ENCODE measurements around the gene HVCN1.

The HVCN1 gene

GRCh38 chr12:110683888-110684287, 5.0 kb downstream of the HVCN1 start:
- Histone ChIP-seq H4K8ac (ENCODE audit: low read depth, low read length) (no peak overlapping the region), H3K79me1 (ENCODE audit: low read length) (peaks cover 3% of the 10 kb centered on the region), H2AFZ (ENCODE audit: insufficient read depth, low read length, poor library complexity) (no peak overlapping the region), H3K14ac (ENCODE audit: low read length) (no peak overlapping the region), H3K9ac (ENCODE audit: low read length) (no peak overlapping the region), H2BK120ac (ENCODE audit: insufficient read depth, low read length, poor library complexity) (no peak overlapping the region), H2AK5ac (ENCODE audit: low read length) (no peak overlapping the region), H3K79me2 (ENCODE audit: control insufficient read depth, insufficient read depth, low read length, poor library complexity) (no peaks in the 10 kb centered on the region), H3K23ac (ENCODE audit: low read length) (no peak overlapping the region), H3K4me2 (ENCODE audit: low read length) (no peak overlapping the region), H3K36me3 (ENCODE audit: control insufficient read depth in 1 of 2, insufficient read depth in 2 of 2, low read length in 2 of 2) (no peaks in the 10 kb centered on the region), H3K27ac (ENCODE audit: low read depth, low read length) (no peak overlapping the region), H3K4ac (ENCODE audit: low read depth, low read length) (no peak overlapping the region), H4K12ac (ENCODE audit: low read depth, low read length) (no peak overlapping the region), H3K9me3 (ENCODE audit: insufficient read depth, low read depth, low read length) (no peaks in the 10 kb centered on the region), H2BK12ac (ENCODE audit: low read length) (no peak overlapping the region), H4K91ac (ENCODE audit: low read depth, low read length) (no peak overlapping the region), H3K4me3 (ENCODE audit: low read depth, low read length) (no peak overlapping the region), H3K4me1 (ENCODE audit: control insufficient read depth in 1 of 2, insufficient read depth in 2 of 2, low read length in 2 of 2) (peaks cover 4% of the 10 kb centered on the region in 2 experiments), H3K27me3 (ENCODE audit: insufficient read depth, low read length) (peaks cover 3% of the 10 kb centered on the region), H2BK5ac (ENCODE audit: low read depth, low read length, poor library complexity) (no peak overlapping the region), H3K18ac (ENCODE audit: low read length) (no peak overlapping the region)
- WGBS (ENCODE audit: extremely low coverage, insufficient coverage, insufficient read length): no CpG with 5 or more reads among the region's 2 CpGs
- no peak for DNase-seq

- H3K4ac ChIP-seq (ENCODE audit: low read depth, low read length): no peak overlapping the region
- H3K79me2 ChIP-seq (ENCODE audit: control insufficient read depth, insufficient read depth, low read length, poor library complexity): no peaks in the 10 kb centered on the region
- no CpG with 5 or more reads among the region's 1 CpG for WGBS (ENCODE audit: extremely low coverage, insufficient coverage, insufficient read length)
These were observed 8.9 kb downstream of the HVCN1 start for GRCh38 chr12:110680032-110680431.

GRCh38 chr12:110679201-110679600, 9.7 kb downstream of the HVCN1 start:
- no peak overlapping the region for H4K91ac ChIP-seq (ENCODE audit: low read depth, low read length)
- no peak overlapping the region for H3K4me3 ChIP-seq (ENCODE audit: low read depth, low read length)
- no peaks in the 10 kb centered on the region for H3K79me2 ChIP-seq (ENCODE audit: control insufficient read depth, insufficient read depth, low read length, poor library complexity)
- H2BK12ac ChIP-seq (ENCODE audit: low read length): no peak overlapping the region
- no peak overlapping the region for H2AK5ac ChIP-seq (ENCODE audit: low read length)
- no CpG with 5 or more reads among the region's 12 CpGs for WGBS (ENCODE audit: extremely low coverage, insufficient coverage, insufficient read length)
- no peak overlapping the region for H2AFZ ChIP-seq (ENCODE audit: insufficient read depth, low read length, poor library complexity)
- H3K4me2 ChIP-seq (ENCODE audit: low read length): no peak overlapping the region
- H3K9me3 ChIP-seq (ENCODE audit: insufficient read depth, low read depth, low read length): no peaks in the 10 kb centered on the region
- H3K79me1 ChIP-seq (ENCODE audit: low read length): no peaks in the 10 kb centered on the region
- no peaks in the 10 kb centered on the region for H3K4me1 ChIP-seq (ENCODE audit: control insufficient read depth in 1 of 2, insufficient read depth in 2 of 2, low read length in 2 of 2)
- H3K9ac ChIP-seq (ENCODE audit: low read length): no peak overlapping the region
- no peak overlapping the region for H3K27ac ChIP-seq (ENCODE audit: low read depth, low read length)
- no peak overlapping the region for H2BK120ac ChIP-seq (ENCODE audit: insufficient read depth, low read length, poor library complexity)
- H3K36me3 ChIP-seq (ENCODE audit: control insufficient read depth in 1 of 2, insufficient read depth in 2 of 2, low read length in 2 of 2): no peaks in the 10 kb centered on the region
- H3K4ac ChIP-seq (ENCODE audit: low read depth, low read length): no peak overlapping the region
- H3K18ac ChIP-seq (ENCODE audit: low read length): no peak overlapping the region
- H3K23ac ChIP-seq (ENCODE audit: low read length): no peak overlapping the region
- H4K12ac ChIP-seq (ENCODE audit: low read depth, low read length): no peak overlapping the region
- H3K27me3 ChIP-seq (ENCODE audit: insufficient read depth, low read length): no peaks in the 10 kb centered on the region
- H4K8ac ChIP-seq (ENCODE audit: low read depth, low read length): no peak overlapping the region
- peak in 1 of 2 donors; percentile 5 for DNase-seq
- H2BK5ac ChIP-seq (ENCODE audit: low read depth, low read length, poor library complexity): no peak overlapping the region
- H3K14ac ChIP-seq (ENCODE audit: low read length): no peak overlapping the region

More at GRCh38 chr12:110680032-110680431, 8.9 kb downstream of the HVCN1 start:
- H2BK5ac ChIP-seq (ENCODE audit: low read depth, low read length, poor library complexity): no peak overlapping the region
- no peak overlapping the region for H3K4me3 ChIP-seq (ENCODE audit: low read depth, low read length)
- no peak overlapping the region for H2BK120ac ChIP-seq (ENCODE audit: insufficient read depth, low read length, poor library complexity)
- H3K4me2 ChIP-seq (ENCODE audit: low read length): no peak overlapping the region
- no peaks in the 10 kb centered on the region for H3K79me1 ChIP-seq (ENCODE audit: low read length)
- no peaks in the 10 kb centered on the region for H3K27me3 ChIP-seq (ENCODE audit: insufficient read depth, low read length)
- no peak overlapping the region for H3K14ac ChIP-seq (ENCODE audit: low read length)
- no peak overlapping the region for H3K18ac ChIP-seq (ENCODE audit: low read length)
- H2BK12ac ChIP-seq (ENCODE audit: low read length): no peak overlapping the region
- H4K91ac ChIP-seq (ENCODE audit: low read depth, low read length): no peak overlapping the region
- H4K8ac ChIP-seq (ENCODE audit: low read depth, low read length): no peak overlapping the region
- H3K9ac ChIP-seq (ENCODE audit: low read length): no peak overlapping the region
- no peaks in the 10 kb centered on the region for H3K4me1 ChIP-seq (ENCODE audit: control insufficient read depth in 1 of 2, insufficient read depth in 2 of 2, low read length in 2 of 2)
- H3K23ac ChIP-seq (ENCODE audit: low read length): no peak overlapping the region
- no peak for DNase-seq
- no peak overlapping the region for H2AFZ ChIP-seq (ENCODE audit: insufficient read depth, low read length, poor library complexity)
- no peaks in the 10 kb centered on the region for H3K36me3 ChIP-seq (ENCODE audit: control insufficient read depth in 1 of 2, insufficient read depth in 2 of 2, low read length in 2 of 2)
- H3K27ac ChIP-seq (ENCODE audit: low read depth, low read length): no peak overlapping the region
- H3K9me3 ChIP-seq (ENCODE audit: insufficient read depth, low read depth, low read length): no peaks in the 10 kb centered on the region
- no peak overlapping the region for H2AK5ac ChIP-seq (ENCODE audit: low read length)
- H4K12ac ChIP-seq (ENCODE audit: low read depth, low read length): no peak overlapping the region

- H3K79me1 ChIP-seq (ENCODE audit: low read length): no peaks in the 10 kb centered on the region
- no peak overlapping the region for H3K4ac ChIP-seq (ENCODE audit: low read depth, low read length)
- H4K12ac ChIP-seq (ENCODE audit: low read depth, low read length): no peak overlapping the region
- no peak overlapping the region for H2BK5ac ChIP-seq (ENCODE audit: low read depth, low read length, poor library complexity)
- H2BK120ac ChIP-seq (ENCODE audit: insufficient read depth, low read length, poor library complexity): no peak overlapping the region
- no peak overlapping the region for H3K23ac ChIP-seq (ENCODE audit: low read length)
- H4K91ac ChIP-seq (ENCODE audit: low read depth, low read length): no peak overlapping the region
- WGBS (ENCODE audit: extremely low coverage, insufficient coverage, insufficient read length): no CpG with 5 or more reads among the region's 4 CpGs
- no peak for DNase-seq
- H3K4me2 ChIP-seq (ENCODE audit: low read length): no peak overlapping the region
- H3K4me1 ChIP-seq (ENCODE audit: control insufficient read depth in 1 of 2, insufficient read depth in 2 of 2, low read length in 2 of 2): no peaks in the 10 kb centered on the region
- H3K4me3 ChIP-seq (ENCODE audit: low read depth, low read length): no peak overlapping the region
- H3K9me3 ChIP-seq (ENCODE audit: insufficient read depth, low read depth, low read length): no peaks in the 10 kb centered on the region
- H3K79me2 ChIP-seq (ENCODE audit: control insufficient read depth, insufficient read depth, low read length, poor library complexity): no peaks in the 10 kb centered on the region
- no peak overlapping the region for H4K8ac ChIP-seq (ENCODE audit: low read depth, low read length)
- H3K36me3 ChIP-seq (ENCODE audit: control insufficient read depth in 1 of 2, insufficient read depth in 2 of 2, low read length in 2 of 2): no peaks in the 10 kb centered on the region
- no peak overlapping the region for H2AK5ac ChIP-seq (ENCODE audit: low read length)
- H3K9ac ChIP-seq (ENCODE audit: low read length): no peak overlapping the region
- no peak overlapping the region for H2BK12ac ChIP-seq (ENCODE audit: low read length)
- H3K27ac ChIP-seq (ENCODE audit: low read depth, low read length): no peak overlapping the region
- H3K18ac ChIP-seq (ENCODE audit: low read length): no peak overlapping the region
- no peak overlapping the region for H2AFZ ChIP-seq (ENCODE audit: insufficient read depth, low read length, poor library complexity)
- H3K27me3 ChIP-seq (ENCODE audit: insufficient read depth, low read length): no peaks in the 10 kb centered on the region
- H3K14ac ChIP-seq (ENCODE audit: low read length): no peak overlapping the region
These were observed 10.9 kb downstream of the HVCN1 start for GRCh38 chr12:110677982-110678381.
